HFF-Myc (cell line): Measurements from ENCODE around the gene CCL21.

Source experiments
- DNase-seq: peaks from one replicate; pipeline ENCODE4 v3.0.0-alpha.2; 2011; ENCODE audit warnings: low read depth; ENCODE audit errors: extremely low read depth
- H3K4me3 ChIP-seq: replicated peaks from 2 replicates; pipeline ENCODE4 v1.5.1; 2011; ENCODE audit warnings: low read depth, mild to moderate bottlenecking, control low read depth, low read length
- CTCF ChIP-seq: IDR thresholded peaks from 2 replicates; pipeline ENCODE4 v1.5.1; 2012; ENCODE audit warnings: mild to moderate bottlenecking, low read depth, low read length, control low read depth; ENCODE audit errors: missing control alignments

Gene CCL21

DNA sequence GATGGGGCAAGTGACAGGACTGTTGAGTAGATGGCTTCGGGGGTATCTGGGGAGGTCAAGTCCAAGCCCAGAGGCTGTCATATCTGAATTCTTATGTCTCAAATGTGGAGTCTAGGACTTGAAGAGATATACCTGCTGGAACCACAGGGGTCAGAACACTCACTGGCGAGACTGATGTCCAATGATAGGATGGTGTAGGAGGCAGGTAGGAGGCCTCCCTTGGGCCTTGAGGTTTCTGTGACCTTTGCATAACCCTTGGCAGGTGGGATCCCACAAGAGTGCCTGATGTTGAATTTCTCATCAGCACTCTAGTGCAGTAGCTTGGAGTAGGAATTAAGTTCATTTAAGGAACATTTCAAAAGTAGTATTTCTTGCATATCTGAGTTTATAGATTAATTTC lies 2.8 kb downstream of the CCL21 start:
- TF ChIP-seq CTCF = no peak
- no peak for DNase-seq
- H3K4me3 ChIP-seq = no peak overlapping the region

DNA sequence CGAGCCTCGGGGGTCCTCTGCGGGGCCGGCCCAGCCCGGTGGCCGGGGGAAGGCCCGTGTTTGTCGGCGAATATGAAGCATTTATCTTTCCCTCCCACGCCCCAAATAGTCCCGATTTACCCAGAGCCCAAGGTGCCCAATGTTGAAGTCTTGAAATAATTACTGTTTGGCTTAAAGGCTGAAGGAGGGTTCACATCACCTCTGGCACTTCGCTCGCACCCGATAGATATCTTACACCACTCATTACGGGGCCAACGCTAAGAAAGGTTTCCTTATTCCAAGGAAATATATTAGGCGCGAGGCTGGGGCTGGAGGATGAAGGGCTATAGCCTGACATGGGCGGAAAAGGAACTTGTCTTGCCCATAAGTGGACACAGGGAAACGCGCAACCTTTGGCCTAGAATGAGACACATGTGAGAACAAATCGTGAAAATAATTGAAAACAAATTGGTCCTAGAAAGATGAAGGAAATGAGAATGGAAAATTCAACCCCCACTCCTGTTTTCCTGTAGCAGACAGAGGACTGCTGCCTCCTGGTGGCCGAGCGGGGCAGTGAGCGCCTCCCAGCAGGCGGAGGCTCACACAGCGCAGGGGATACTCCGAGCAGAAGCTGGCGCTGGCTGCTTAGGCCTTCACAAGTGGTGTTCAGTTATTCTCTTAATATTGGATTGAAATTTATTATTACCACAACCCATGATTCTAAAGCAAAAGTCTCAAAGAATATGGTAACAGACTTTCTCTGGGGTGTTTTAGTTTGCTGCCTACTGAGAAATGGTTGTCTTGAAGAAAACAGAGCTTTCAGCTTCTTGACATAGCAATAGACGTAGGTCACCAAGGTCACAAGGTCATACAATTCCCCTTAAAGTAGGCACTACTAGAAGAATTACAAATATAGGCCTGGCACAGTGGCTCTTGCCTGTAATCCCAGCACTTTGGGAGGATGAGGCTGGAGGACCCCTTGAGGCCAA lies 7.9 kb downstream of the CCL21 start:
- peak overlapping the region; percentile 45 for H3K4me3 ChIP-seq
- peak; percentile 77 for DNase-seq
- TF ChIP-seq CTCF = peak; percentile 100

- peak overlapping the region; percentile 45 for H3K4me3 ChIP-seq
- no peak for DNase-seq
- TF ChIP-seq CTCF = peak; percentile 82
Measured at GRCh38 chr9:34701023-34701768, 8.7 kb downstream of the CCL21 start.

DNA sequence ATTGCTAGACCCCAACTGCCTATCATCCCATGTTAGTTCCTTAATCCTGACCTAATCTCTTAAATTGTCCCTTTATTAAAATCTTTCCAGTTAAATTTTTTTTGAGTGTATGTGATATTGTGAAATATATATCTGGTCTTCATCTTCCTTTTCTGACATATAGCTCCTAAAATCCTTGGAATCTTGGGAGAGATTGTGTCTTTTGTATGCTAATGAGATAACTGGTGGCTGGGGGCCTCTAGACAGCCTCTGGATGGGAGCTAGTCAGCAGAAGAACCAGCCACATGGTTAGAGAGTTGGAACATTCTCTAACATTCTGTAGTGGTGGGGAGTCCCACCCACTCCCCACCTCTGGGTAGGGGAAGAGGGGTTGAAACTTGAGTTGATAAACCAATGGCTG lies 15.1 kb downstream of the CCL21 start:
- TF ChIP-seq CTCF = no peak
- no peak overlapping the region for H3K4me3 ChIP-seq
- DNase-seq = no peak

- no peak for TF ChIP-seq CTCF
- no peak for DNase-seq
- no peak overlapping the region for H3K4me3 ChIP-seq
Measured at GRCh38 chr9:34693560-34693959, 16.4 kb downstream of the CCL21 start.

GRCh38 chr9:34691936-34692315 lies 18.0 kb downstream of the CCL21 start:
- no peak for DNase-seq
- no peak overlapping the region for H3K4me3 ChIP-seq
- no peak for TF ChIP-seq CTCF
